BLaER1 (cell line): ENCODE data around the gene UBAC2.

Experiments used
- H3K27ac ChIP-seq: shearing (Covaris generic); formaldehyde crosslinking; 2 replicates; pipeline ENCODE4 v1.8.1; 2022
- H3K27me3 ChIP-seq: shearing (Covaris generic); formaldehyde crosslinking; 2 replicates; pipeline ENCODE4 v1.8.1; 2022
- H3K36me3 ChIP-seq: shearing (Covaris generic); formaldehyde crosslinking; 2 replicates; pipeline ENCODE4 v1.8.1; 2022
- H3K4me1 ChIP-seq: shearing (Covaris generic); formaldehyde crosslinking; 2 replicates; pipeline ENCODE4 v1.8.1; 2022
- H3K4me2 ChIP-seq: shearing (Covaris generic); formaldehyde crosslinking; 2 replicates; pipeline ENCODE4 v1.8.1; 2022
- H3K4me3 ChIP-seq: shearing (Covaris generic); formaldehyde crosslinking; 2 replicates; pipeline ENCODE4 v1.8.1; 2022
- H3K9ac ChIP-seq: shearing (Covaris generic); formaldehyde crosslinking; 2 replicates; pipeline ENCODE4 v1.8.1; 2022
- H3K9me3 ChIP-seq: shearing (Covaris generic); formaldehyde crosslinking; 2 replicates; pipeline ENCODE4 v1.8.1; 2022
- H4K20me1 ChIP-seq: shearing (Covaris generic); formaldehyde crosslinking; 2 replicates; pipeline ENCODE4 v1.8.1; 2022
- Cebpa-rat ChIP-seq: shearing (Covaris generic); IDR thresholded peaks from 2 replicates; pipeline ENCODE4 v1.8.1; 2022

The UBAC2 gene

DNA sequence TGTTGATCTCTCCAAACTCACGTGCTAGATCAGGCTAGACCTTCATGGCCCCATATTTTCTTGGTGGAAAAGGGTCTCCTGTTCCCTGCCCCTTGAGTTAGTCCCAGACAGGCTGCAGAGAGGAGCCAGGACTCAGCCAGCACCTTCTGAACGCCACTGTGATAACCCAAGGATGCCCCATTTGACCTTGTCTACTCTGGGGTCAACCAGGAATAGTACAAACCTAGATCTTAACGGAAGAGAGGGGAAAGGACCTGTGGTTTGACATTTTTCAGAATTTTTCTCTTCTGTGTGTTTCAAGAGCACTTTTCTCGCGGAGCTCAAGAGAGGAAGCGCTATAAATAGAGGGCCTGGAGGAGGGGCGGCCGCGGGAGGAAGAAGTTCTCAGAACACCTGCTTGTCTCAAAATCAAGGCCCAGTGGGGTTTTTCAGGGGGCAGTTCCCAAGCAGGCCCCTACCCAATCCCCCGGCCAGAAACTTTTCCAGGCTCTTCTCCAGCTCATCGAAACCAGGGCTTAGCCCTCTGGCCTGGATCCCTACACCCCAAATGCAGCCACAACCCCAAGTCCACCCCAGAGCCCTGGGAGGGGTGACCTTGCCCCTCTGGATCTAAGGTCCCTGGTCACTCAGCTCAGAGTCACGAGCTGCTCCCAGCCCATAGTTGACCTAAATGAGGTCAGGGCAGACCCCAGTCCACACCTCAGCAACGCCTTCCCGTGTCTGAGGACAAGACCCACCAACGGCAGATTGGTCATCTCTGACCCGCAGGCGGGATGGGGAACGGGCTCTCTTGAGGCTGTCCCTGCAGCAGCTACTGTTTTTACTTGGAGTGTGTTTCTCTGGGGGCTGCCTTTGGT lies 225.1 kb downstream of the UBAC2 start:
- Histone ChIP-seq H4K20me1 (no peaks in the 10 kb centered on the region), H3K4me2 (peak overlapping the region; percentile 92), H3K36me3 (no peaks in the 10 kb centered on the region), H3K4me1 (peaks cover 74% of the 10 kb centered on the region), H3K9me3 (peaks cover 30% of the 10 kb centered on the region), H3K27me3 (no peaks in the 10 kb centered on the region), H3K4me3 (peak overlapping the region; percentile 46; the same call in 1 of the 2 replicates), H3K9ac (peak overlapping the region; percentile 66), H3K27ac (peak overlapping the region; percentile 81)
- TF ChIP-seq Cebpa-rat, result no peak

DNA sequence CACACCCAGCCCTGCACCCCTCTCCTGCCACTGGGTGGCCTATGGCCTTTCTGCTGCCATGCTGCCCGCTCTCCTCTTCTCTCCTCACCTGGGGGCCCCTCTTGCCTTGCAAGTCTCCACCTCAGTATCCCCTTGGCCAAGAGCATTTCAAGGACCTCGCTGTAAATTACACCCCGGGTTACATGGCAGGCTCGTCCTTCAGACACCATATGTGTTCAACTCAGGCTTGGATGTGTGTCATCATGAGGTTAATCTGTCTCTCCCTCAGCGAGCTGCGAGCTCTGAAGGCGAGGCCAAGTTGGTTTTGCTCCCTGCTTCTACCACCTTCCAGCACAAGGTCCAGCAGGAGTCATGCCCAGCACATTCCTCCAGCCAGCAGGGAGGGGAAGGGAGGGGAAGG lies 225.8 kb downstream of the UBAC2 start:
- H3K27me3 ChIP-seq, result no peaks in the 10 kb centered on the region
- no peaks in the 10 kb centered on the region for H4K20me1 ChIP-seq
- peak overlapping the region; percentile 92 for H3K4me2 ChIP-seq
- 0 out of 2 replicates have a peak overlapping the region, but pooled peaks have one; percentile 46 for H3K4me3 ChIP-seq
- H3K27ac ChIP-seq, result peak overlapping the region; percentile 81
- peaks cover 37% of the 10 kb centered on the region for H3K9me3 ChIP-seq
- TF ChIP-seq Cebpa-rat, result no peak
- H3K36me3 ChIP-seq, result no peaks in the 10 kb centered on the region
- peak overlapping the region; percentile 66; the same call in 1 of the 2 replicates for H3K9ac ChIP-seq
- H3K4me1 ChIP-seq, result peaks cover 75% of the 10 kb centered on the region

DNA sequence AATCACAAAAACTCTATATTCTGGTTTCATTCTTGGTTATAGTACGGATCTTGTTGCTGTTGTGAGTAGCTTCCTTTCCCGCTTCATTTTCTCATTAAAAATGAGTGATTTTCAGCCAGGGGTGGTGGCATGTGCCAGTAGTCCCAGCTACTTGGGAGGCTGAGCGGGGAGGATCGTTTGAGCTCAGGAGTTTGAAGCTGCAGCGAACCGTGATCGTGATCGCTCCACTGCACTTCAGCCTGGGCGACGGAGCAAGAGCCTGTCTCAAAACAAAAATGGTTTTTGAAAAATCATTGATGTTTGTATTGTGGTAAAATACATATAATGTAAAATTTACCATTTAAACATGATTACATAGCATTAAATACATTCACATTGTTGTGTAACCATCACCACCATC lies 229.0 kb downstream of the UBAC2 start:
- H3K4me3 ChIP-seq, result no peak overlapping the region
- H3K27me3 ChIP-seq, result no peaks in the 10 kb centered on the region
- no peak overlapping the region for H3K9ac ChIP-seq
- TF ChIP-seq Cebpa-rat, result no peak
- H4K20me1 ChIP-seq, result no peaks in the 10 kb centered on the region
- peaks cover 38% of the 10 kb centered on the region for H3K9me3 ChIP-seq
- peaks cover 67% of the 10 kb centered on the region for H3K4me1 ChIP-seq
- H3K4me2 ChIP-seq, result peak overlapping the region; percentile 25
- no peaks in the 10 kb centered on the region for H3K36me3 ChIP-seq
- no peak overlapping the region for H3K27ac ChIP-seq

DNA sequence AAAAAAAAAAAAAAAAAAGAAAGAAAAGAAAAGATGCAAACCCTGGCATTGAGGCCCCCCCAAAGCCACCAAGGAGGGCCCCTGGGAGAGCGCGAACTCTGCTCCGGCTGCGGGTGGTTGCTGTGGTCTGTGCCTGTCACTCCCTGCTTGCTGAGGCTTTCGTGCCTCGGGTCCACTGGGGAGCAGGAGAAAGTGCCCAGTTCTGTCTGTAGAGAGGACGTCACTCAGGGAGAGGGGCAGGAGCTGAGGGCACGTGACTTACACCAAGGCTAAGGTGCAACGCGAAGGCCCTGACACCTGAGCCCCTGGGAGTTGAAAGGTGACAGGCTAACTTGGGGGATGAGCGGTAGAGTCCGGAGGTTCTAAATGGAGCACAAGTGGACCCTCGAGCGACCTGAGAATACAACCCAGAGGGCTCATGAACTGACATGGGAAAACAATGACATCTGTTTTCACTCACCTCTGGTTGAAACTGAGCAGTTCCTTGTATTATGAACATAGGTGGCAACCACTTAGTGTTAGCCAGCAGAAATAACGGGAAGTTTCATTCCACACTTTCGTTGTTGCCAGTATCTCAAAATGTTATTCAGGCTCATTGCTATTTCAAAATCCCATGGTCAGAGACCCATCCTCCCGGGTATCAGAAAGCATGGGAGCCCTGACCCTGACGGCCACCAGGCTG lies 231.4 kb downstream of the UBAC2 start:
- peak overlapping the region; percentile 34; the same call in 1 of the 2 replicates for H3K9ac ChIP-seq
- H3K27ac ChIP-seq, result no peak overlapping the region; the same call in 1 of the 2 replicates
- no peak for TF ChIP-seq Cebpa-rat
- H3K27me3 ChIP-seq, result no peaks in the 10 kb centered on the region
- peak overlapping the region; percentile 91 for H3K4me2 ChIP-seq
- peaks cover 38% of the 10 kb centered on the region for H3K9me3 ChIP-seq
- H3K4me3 ChIP-seq, result peak overlapping the region; percentile 52
- no peaks in the 10 kb centered on the region for H3K36me3 ChIP-seq
- H4K20me1 ChIP-seq, result no peaks in the 10 kb centered on the region
- H3K4me1 ChIP-seq, result peaks cover 53% of the 10 kb centered on the region

DNA sequence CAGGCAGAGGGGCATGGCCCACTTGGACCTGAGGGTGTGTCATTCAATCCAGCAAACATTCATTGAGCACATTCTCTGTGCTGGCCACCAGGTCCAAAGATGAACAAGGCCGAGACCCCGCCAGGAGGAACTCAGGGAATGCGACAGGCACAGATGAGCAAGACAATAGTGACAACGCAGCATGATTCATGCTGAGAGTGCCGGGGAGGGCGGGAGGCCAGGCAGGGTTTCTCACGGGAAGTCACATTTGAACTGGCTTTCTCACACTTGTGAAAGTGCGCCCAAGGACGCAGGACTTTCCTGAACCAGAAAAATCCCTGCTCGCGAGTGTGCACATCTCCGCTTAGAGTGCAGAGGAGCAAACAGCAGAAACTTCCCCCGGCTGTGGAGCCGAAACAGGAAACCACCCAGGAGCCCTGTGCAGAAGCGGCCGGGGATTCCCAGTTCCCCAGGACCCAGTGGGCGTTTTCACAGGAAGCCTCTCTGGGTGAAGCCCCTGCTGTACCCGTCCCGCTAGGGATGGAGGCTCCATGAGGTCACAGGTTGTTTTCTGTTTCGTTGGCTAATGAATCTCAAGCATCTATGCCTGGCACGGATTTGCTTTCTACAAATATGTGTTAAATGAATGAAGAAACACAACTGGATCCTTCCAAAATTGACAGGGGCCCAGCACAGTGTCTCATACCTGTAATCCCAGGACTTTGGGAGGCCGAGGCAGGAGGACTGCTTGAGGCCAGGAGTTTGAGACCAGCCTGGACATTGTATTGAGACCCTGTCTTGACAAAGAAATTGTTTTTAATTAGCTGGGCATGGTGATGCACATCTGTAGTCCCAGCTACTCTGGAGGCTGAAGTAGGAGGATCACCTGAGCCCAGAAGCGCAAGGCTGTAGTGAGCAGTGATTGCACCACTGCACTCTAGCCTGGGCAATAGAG lies 232.2 kb downstream of the UBAC2 start:
- H3K4me3 ChIP-seq, result peak overlapping the region; percentile 52
- H3K9me3 ChIP-seq, result peaks cover 31% of the 10 kb centered on the region
- H3K4me2 ChIP-seq, result peak overlapping the region; percentile 91
- no peaks in the 10 kb centered on the region for H3K36me3 ChIP-seq
- no peaks in the 10 kb centered on the region for H4K20me1 ChIP-seq
- peaks cover 57% of the 10 kb centered on the region for H3K4me1 ChIP-seq
- H3K27me3 ChIP-seq, result no peaks in the 10 kb centered on the region
- no peak for TF ChIP-seq Cebpa-rat
- no peak overlapping the region for H3K27ac ChIP-seq
- H3K9ac ChIP-seq, result peak overlapping the region; percentile 34; the same call in 1 of the 2 replicates

DNA sequence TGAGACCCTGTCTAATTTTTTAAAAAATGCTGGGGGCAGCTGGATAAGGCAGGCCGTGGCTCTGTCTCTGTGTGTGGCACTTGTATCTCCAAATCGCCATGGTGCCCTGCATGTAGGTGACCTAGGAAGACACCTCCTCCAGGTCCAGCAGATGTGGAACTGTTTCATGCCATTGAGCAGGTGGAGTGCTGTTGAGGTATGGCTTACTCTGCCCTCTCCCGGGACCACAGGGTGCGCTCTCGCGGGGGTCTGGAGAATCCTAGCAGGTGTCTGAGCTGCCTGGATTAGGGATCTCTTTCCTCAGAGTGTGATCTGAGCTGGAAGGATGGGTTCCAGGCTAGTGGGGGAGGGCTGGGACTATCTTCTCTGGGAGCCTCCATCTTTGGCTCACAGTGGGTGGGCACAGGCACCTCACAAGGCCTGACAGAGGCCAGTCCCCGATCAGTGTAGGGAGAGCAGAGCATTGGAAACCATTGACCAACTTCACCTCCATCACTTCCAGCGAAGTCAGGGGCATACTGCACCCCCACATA lies 233.0 kb downstream of the UBAC2 start:
- H3K4me2 ChIP-seq, result peak overlapping the region; percentile 91
- H3K9me3 ChIP-seq, result peaks cover 24% of the 10 kb centered on the region
- H3K9ac ChIP-seq, result no peak overlapping the region

DNA sequence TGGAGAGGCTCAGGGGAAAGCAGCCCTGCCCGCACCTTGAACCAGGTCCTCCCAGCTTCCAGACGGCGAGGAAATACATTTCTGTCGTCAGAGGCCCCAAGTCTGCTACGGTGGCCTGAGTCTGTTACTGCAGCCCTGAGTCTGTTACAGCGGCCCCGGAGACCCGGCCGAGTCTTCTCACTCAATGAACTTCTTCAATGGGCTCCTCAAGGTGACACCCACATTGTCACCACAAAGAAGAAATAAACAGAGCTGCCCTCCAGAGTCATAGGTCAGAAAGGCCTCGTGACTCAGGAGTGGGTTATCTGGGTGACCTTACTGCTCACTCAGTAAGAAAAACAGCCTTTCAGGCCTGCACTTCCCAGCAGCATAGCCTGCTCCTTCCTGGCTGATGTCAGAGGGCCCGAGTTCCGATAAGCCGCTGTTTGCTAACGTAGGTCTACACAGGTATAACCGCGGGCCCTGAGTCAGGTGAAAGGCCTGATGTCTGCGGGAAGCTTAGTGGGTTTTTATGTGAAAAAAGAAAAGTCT lies 233.7 kb downstream of the UBAC2 start:
- no peaks in the 10 kb centered on the region for H3K36me3 ChIP-seq
- H3K27me3 ChIP-seq, result no peaks in the 10 kb centered on the region
- no peak overlapping the region for H3K9ac ChIP-seq
- H3K9me3 ChIP-seq, result peaks cover 16% of the 10 kb centered on the region
- H3K27ac ChIP-seq, result no peak overlapping the region
- no peak for TF ChIP-seq Cebpa-rat
- no peak overlapping the region for H3K4me3 ChIP-seq
- H3K4me2 ChIP-seq, result peak overlapping the region; percentile 91; the same call in 1 of the 2 replicates
- no peaks in the 10 kb centered on the region for H4K20me1 ChIP-seq
- peaks cover 54% of the 10 kb centered on the region for H3K4me1 ChIP-seq

More for the DNA sequence above, 233.0 kb downstream of the UBAC2 start:
- no peaks in the 10 kb centered on the region for H3K36me3 ChIP-seq
- no peak overlapping the region for H3K4me3 ChIP-seq
- no peak overlapping the region for H3K27ac ChIP-seq
- no peak for TF ChIP-seq Cebpa-rat
- H4K20me1 ChIP-seq, result no peaks in the 10 kb centered on the region
- peaks cover 57% of the 10 kb centered on the region for H3K4me1 ChIP-seq
- H3K27me3 ChIP-seq, result no peaks in the 10 kb centered on the region

DNA sequence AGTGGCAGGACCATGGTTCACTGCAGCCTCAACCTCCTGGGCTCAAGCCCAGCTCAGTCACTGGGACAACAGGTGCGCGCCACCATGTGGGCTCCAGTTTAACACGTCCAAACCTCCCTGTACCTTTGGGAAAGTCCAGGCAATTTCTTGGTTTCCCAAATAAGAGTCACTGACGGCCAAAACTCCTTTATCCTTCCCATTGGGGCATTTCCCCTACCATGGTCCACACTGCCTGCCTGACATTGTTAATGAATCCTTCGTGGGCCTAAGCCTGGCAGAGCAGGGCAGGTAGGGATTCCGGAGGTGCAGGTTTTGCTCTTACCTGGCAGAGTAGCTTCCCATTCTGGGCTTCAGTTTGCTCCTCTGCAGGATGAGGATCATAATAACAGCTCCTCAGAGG lies 234.5 kb downstream of the UBAC2 start:
- Histone ChIP-seq H3K36me3 (no peaks in the 10 kb centered on the region), H3K4me2 (no peak overlapping the region), H3K4me1 (peaks cover 55% of the 10 kb centered on the region), H3K27me3 (no peaks in the 10 kb centered on the region), H4K20me1 (no peaks in the 10 kb centered on the region), H3K9ac (no peak overlapping the region), H3K27ac (no peak overlapping the region), H3K4me3 (no peak overlapping the region), H3K9me3 (peaks cover 14% of the 10 kb centered on the region)
- TF ChIP-seq Cebpa-rat, result no peak

DNA sequence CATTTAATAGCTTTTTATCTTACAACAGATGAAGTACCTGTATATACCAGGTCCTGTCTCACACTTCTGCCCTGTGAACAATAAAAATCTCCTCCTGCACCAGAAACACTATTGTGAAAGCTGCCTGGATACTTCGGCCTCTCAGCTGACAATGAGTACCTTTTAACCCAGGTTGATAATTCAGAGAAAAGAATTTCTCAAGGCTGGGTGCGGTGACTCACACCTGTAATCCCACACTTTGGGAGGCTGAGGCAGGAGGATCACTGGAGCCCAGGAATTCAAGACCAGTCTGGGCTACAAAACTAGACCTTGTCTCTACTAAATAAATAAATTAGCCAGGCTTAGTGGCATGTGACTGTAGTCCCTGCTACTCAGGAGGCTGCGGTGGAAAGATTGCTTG lies 235.3 kb downstream of the UBAC2 start:
- Histone ChIP-seq H3K9me3 (peaks cover 5% of the 10 kb centered on the region), H3K36me3 (no peaks in the 10 kb centered on the region), H3K4me2 (no peak overlapping the region), H3K4me3 (no peak overlapping the region), H3K4me1 (peaks cover 51% of the 10 kb centered on the region), H3K27me3 (no peaks in the 10 kb centered on the region), H3K27ac (no peak overlapping the region), H4K20me1 (no peaks in the 10 kb centered on the region), H3K9ac (no peak overlapping the region)
- TF ChIP-seq Cebpa-rat, result no peak
